Measurements from ENCODE around the gene SEC22A. TPM values are rescaled to one million over a fixed set of nuclear protein-coding genes. Genes with fewer than 3 reads are reported as not detected.

Gene SEC22A
- total RNA-seq, 1 donor = 41.9 TPM

- no peak for DNase-seq (ENCODE audit: low read depth)
- no peak overlapping the region for H3K4me3 ChIP-seq (ENCODE audit: low read depth, low read length)
- no peak for TF ChIP-seq CTCF (IDR thresholded peaks at IDR 0.05; ENCODE audit: insufficient read depth, low read depth, low read length)
These were observed 69.9 kb downstream of the SEC22A start for GRCh38 chr3:123271466-123272159.

DNA sequence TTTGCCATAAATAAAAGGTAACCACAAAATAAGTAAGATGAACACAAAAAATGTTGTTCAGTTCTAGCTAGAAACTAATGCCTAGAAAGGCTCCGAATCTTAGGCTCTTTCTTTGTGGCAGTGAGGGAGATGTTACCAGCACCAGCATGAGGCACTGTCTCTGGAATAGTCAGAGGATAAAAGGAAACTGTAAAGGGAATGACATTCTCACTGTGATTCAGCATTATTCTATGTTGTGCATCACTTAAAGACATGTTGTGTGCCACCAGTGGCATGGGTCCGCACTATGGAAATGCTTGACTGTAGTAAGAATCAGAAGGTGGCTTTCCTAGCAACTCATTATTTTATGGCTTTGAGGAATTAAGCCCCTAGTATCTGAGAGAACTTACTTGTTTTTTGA, 70.8 kb downstream of the SEC22A start:
- peak; percentile 19 for DNase-seq (ENCODE audit: low read depth)
- no peak for TF ChIP-seq CTCF (IDR thresholded peaks at IDR 0.05; ENCODE audit: insufficient read depth, low read depth, low read length)
- no peak overlapping the region for H3K4me3 ChIP-seq (ENCODE audit: low read depth, low read length)

- DNase-seq (ENCODE audit: low read depth) = no peak
- no peak overlapping the region for H3K4me3 ChIP-seq (ENCODE audit: low read depth, low read length)
- TF ChIP-seq CTCF (IDR thresholded peaks at IDR 0.05; ENCODE audit: insufficient read depth, low read depth, low read length) = no peak
These were observed 73.9 kb downstream of the SEC22A start for GRCh38 chr3:123275691-123276090.

- H3K4me3 ChIP-seq (ENCODE audit: low read depth, low read length) = no peak overlapping the region
- no peak for TF ChIP-seq CTCF (IDR thresholded peaks at IDR 0.05; ENCODE audit: insufficient read depth, low read depth, low read length)
- no peak for DNase-seq (ENCODE audit: low read depth)
These were observed 74.7 kb downstream of the SEC22A start for GRCh38 chr3:123276346-123277006.

DNA sequence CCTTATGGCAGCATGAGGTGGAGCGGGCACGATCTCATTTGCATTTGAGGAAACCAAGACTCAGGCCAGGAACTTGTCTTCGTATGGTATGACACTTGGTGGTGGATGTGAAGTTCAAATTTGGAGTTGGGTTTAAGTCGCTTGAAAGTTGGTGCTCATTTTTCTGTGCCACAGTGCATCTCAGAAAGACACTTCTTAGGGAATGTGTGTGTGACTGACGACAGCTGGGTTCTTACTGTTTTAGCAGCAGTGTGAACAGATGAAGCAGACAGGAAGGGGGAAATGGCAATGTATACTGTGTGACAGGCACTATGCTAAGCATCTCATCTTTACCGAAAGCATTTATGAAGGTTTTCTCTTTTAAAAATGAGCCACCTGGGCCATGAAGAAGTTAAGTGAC, 75.4 kb downstream of the SEC22A start:
- DNase-seq (ENCODE audit: low read depth) = no peak
- no peak overlapping the region for H3K4me3 ChIP-seq (ENCODE audit: low read depth, low read length)
- TF ChIP-seq CTCF (IDR thresholded peaks at IDR 0.05; ENCODE audit: insufficient read depth, low read depth, low read length) = no peak

- DNase-seq (ENCODE audit: low read depth) = no peak
- no peak for TF ChIP-seq CTCF (IDR thresholded peaks at IDR 0.05; ENCODE audit: insufficient read depth, low read depth, low read length)
These were observed 76.7 kb downstream of the SEC22A start for GRCh38 chr3:123278446-123278845.

More at GRCh38 chr3:123278446-123278845, 76.7 kb downstream of the SEC22A start:
- H3K4me3 ChIP-seq (ENCODE audit: low read depth, low read length) = no peak overlapping the region
